H9 (cell line): Measurements from ENCODE around the gene RITA1. TPM values are rescaled to one million over a fixed set of nuclear protein-coding genes. Genes with fewer than 3 reads are reported as not detected.
"Not testable (repeated sequence)": the region's sequence is repeated elsewhere in the genome, so short reads cannot be mapped to it uniquely, and the experiment has no call there.

Source experiments
- DNase-seq: peaks from one replicate; pipeline ENCODE4 v3.0.0-alpha.2; 2017
- H2AFZ ChIP-seq: one replicate; pipeline ENCODE4 v1.6.1; 2013; ENCODE audit warnings: mild to moderate bottlenecking, low read length, control low read depth, moderate library complexity
- H2AK5ac ChIP-seq: 2 replicates; pipeline ENCODE4 v1.6.1; 2013; ENCODE audit warnings: low read length, control low read depth, mixed read lengths; ENCODE audit not compliant: insufficient read length
- H2BK120ac ChIP-seq: one replicate; pipeline ENCODE4 v1.6.1; 2013; ENCODE audit warnings: low read depth, mild to moderate bottlenecking, low read length, control low read depth, inconsistent platforms; ENCODE audit not compliant: poor library complexity, severe bottlenecking
- H2BK12ac ChIP-seq: 2 replicates; pipeline ENCODE4 v1.6.1; 2013; ENCODE audit warnings: low read length, control low read depth, mixed read lengths, low read depth; ENCODE audit not compliant: insufficient read length
- H2BK15ac ChIP-seq: 2 replicates; pipeline ENCODE4 v1.6.1; 2013; ENCODE audit warnings: low read depth, low read length, control low read depth
- H2BK20ac ChIP-seq: one replicate; pipeline ENCODE4 v1.6.1; 2013; ENCODE audit warnings: low read depth, mild to moderate bottlenecking, low read length, control low read depth, inconsistent platforms; ENCODE audit not compliant: poor library complexity, severe bottlenecking
- H2BK5ac ChIP-seq: 2 replicates; pipeline ENCODE4 v1.6.1; 2013; ENCODE audit warnings: low read length, control low read depth, mixed read lengths; ENCODE audit not compliant: insufficient read length
- H3K14ac ChIP-seq: 2 replicates; pipeline ENCODE4 v1.6.1; 2013; ENCODE audit warnings: low read length, control low read depth; ENCODE audit not compliant: insufficient read depth
- H3K18ac ChIP-seq: 2 replicates; pipeline ENCODE4 v1.6.1; 2013; ENCODE audit warnings: low read depth, mild to moderate bottlenecking, mixed read lengths, low read length, control low read depth; ENCODE audit not compliant: insufficient read length
- H3K23ac ChIP-seq: 2 replicates; pipeline ENCODE4 v1.6.1; 2013; ENCODE audit warnings: low read length, control low read depth, mixed read lengths, low read depth; ENCODE audit not compliant: insufficient read length
- H3K23me2 ChIP-seq: 2 replicates; pipeline ENCODE4 v1.6.1; 2013; ENCODE audit warnings: low read depth, mild to moderate bottlenecking, mixed read lengths, low read length, control low read depth; ENCODE audit not compliant: insufficient read length, poor library complexity, severe bottlenecking
- H3K27ac ChIP-seq: 2 replicates; pipeline ENCODE4 v1.5.1; 2013; ENCODE audit warnings: low read length, control low read depth, mixed read lengths, low read depth; ENCODE audit not compliant: insufficient read length
- H3K27me3 ChIP-seq: 2 replicates; pipeline ENCODE4 v1.6.1; 2013; ENCODE audit warnings: low read length, control low read depth, inconsistent platforms; ENCODE audit not compliant: insufficient read depth
- H3K4ac ChIP-seq: 2 replicates; pipeline ENCODE4 v1.6.1; 2013; ENCODE audit warnings: low read depth, mild to moderate bottlenecking, control low read depth, inconsistent platforms, low read length, moderate library complexity
- H3K4me1 ChIP-seq: 2 replicates; pipeline ENCODE4 v1.6.1; 2013; ENCODE audit warnings: low read length, control low read depth, inconsistent platforms; ENCODE audit not compliant: insufficient read depth
- H3K4me2 ChIP-seq: 2 replicates; pipeline ENCODE4 v1.6.1; 2013; ENCODE audit warnings: low read length, control low read depth, mixed read lengths; ENCODE audit not compliant: insufficient read length, insufficient read depth
- H3K56ac ChIP-seq: 2 replicates; pipeline ENCODE4 v1.6.1; 2013; ENCODE audit warnings: low read depth, mild to moderate bottlenecking, mixed read lengths, low read length, control low read depth; ENCODE audit not compliant: insufficient read length
- H3K79me1 ChIP-seq: 2 replicates; pipeline ENCODE4 v1.6.1; 2013; ENCODE audit warnings: low read depth, mild to moderate bottlenecking, moderate library complexity, low read length, control low read depth, inconsistent platforms; ENCODE audit not compliant: insufficient read depth, poor library complexity, severe bottlenecking
- H3K79me2 ChIP-seq: 2 replicates; pipeline ENCODE4 v1.6.1; 2013; ENCODE audit warnings: low read length, control low read depth, inconsistent platforms; ENCODE audit not compliant: insufficient read depth
- H3K9ac ChIP-seq: 2 replicates; pipeline ENCODE4 v1.6.1; 2013; ENCODE audit warnings: low read length, control low read depth, mixed read lengths; ENCODE audit not compliant: insufficient read length; ENCODE audit errors: extremely low read depth
- H3K9me3 ChIP-seq: one replicate; pipeline ENCODE4 v1.6.1; 2013; ENCODE audit warnings: low read depth, low read length, inconsistent platforms; ENCODE audit not compliant: control insufficient read depth
- H3T11ph ChIP-seq: one replicate; pipeline ENCODE4 v1.6.1; 2013; ENCODE audit warnings: mild to moderate bottlenecking, low read length, control low read depth, inconsistent platforms
- H4K20me1 ChIP-seq: one replicate; pipeline ENCODE4 v1.6.1; 2013; ENCODE audit not compliant: control insufficient read depth, insufficient read length, insufficient read depth
- H4K5ac ChIP-seq: 2 replicates; pipeline ENCODE4 v1.6.1; 2013; ENCODE audit warnings: low read depth, mild to moderate bottlenecking, mixed read lengths, low read length, control low read depth; ENCODE audit not compliant: insufficient read length
- H4K8ac ChIP-seq: replicated peaks from 2 replicates; pipeline ENCODE4 v1.6.1; 2013; ENCODE audit warnings: low read length, control low read depth, mixed read lengths, low read depth; ENCODE audit not compliant: insufficient read length
- H4K91ac ChIP-seq: 2 replicates; pipeline ENCODE4 v1.6.1; 2013; ENCODE audit warnings: low read depth, mild to moderate bottlenecking, moderate library complexity, mixed read lengths, low read length, control low read depth; ENCODE audit not compliant: insufficient read length
- H3K27ac Mint-ChIP-seq, 3 experiments: 2 replicates in 2 of 3; 3 replicates in 1 of 3; pipeline ENCODE4 v1.8.0; 2020 to 2021; ENCODE audit warnings: mixed read lengths in 3 of 3, mild to moderate bottlenecking in 1 of 3, moderate library complexity in 1 of 3
- H3K27me3 Mint-ChIP-seq: 2 replicates; pipeline ENCODE4 v1.8.0; 2021; ENCODE audit warnings: low read depth, mild to moderate bottlenecking, moderate library complexity, mixed read lengths
- H3K36me3 Mint-ChIP-seq, 3 experiments: 2 replicates in 2 of 3; 3 replicates in 1 of 3; pipeline ENCODE4 v1.8.0; 2020 to 2021; ENCODE audit warnings: low read depth in 3 of 3, mixed read lengths in 3 of 3; ENCODE audit not compliant: insufficient read depth in 1 of 3
- H3K4me1 Mint-ChIP-seq, 2 experiments: 2 replicates each; pipeline ENCODE4 v1.8.0; 2020; ENCODE audit warnings: mixed read lengths in 2 of 2
- H3K4me3 Mint-ChIP-seq, 2 experiments: 2 replicates in 1 of 2; 3 replicates in 1 of 2; pipeline ENCODE4 v1.8.0; 2020 to 2021; ENCODE audit warnings: mild to moderate bottlenecking in 2 of 2, mixed read lengths in 2 of 2, moderate library complexity in 1 of 2
- H3K9me3 Mint-ChIP-seq, 2 experiments: 2 replicates in 1 of 2; 3 replicates in 1 of 2; pipeline ENCODE4 v1.8.0; 2020; ENCODE audit warnings: mild to moderate bottlenecking in 2 of 2, mixed read lengths in 2 of 2, moderate library complexity in 1 of 2
- WGBS: extraction: QIAGEN DNeasy Blood & Tissue Kit; methylation state at CpG from one replicate; pipeline ENCODE4 v1.1.7; 2013; ENCODE audit warnings: missing lambda C conversion rate, low lambda C conversion rate, mixed read lengths; ENCODE audit not compliant: insufficient read length; ENCODE audit errors: extremely low coverage; 5-methylcytosine and 5-hydroxymethylcytosine counted together
- total RNA-seq: library from RNA; stranded (reverse); gene quantifications from 2 replicates; pipeline ENCODE4 v1.2.1, GENCODE V29; 2021
- TF ChIP-seq, protein P1 (sequence below): fragments of 200-600 bp; sonication (generic); conservative IDR thresholded peaks from 3 replicates; pipeline ENCODE4 v1.8.0; 2021; ENCODE audit warnings: antibody characterized with exemption, mild to moderate bottlenecking

RITA1 gene
- total RNA-seq, 1 experiment from 2014 or later: 26.1 TPM

DNA sequence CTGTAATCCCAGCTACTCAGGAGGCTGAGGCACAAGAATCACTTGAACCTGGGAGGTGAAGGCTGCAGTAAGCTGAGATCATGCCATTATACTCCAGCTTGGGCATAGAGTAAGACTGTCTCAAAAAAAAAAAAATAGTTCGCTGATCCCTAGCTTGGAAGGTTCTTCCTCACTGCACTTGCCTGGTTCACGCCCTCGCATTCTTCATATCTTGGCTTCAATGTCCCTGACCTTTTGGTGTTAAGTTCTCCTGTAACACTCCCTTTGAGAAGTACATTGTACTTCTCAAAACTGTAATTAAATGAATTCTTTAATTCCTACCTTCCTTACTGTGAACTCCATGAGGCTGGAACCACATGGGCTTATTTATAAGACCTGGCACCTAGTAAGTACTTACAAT lies 19.3 kb downstream of the RITA1 start:
- Histone ChIP-seq H3K9ac (no peak overlapping the region), H3K23ac (no peak overlapping the region), H3K4me1 (peaks cover 3% of the 10 kb centered on the region; the same call in 1 of the 2 replicates), H2AK5ac (no peak overlapping the region), H3K56ac (no peak overlapping the region), H4K5ac (no peak overlapping the region), H3K14ac (no peak overlapping the region), H2BK12ac (no peak overlapping the region), H2BK5ac (no peak overlapping the region), H3T11ph (no peak overlapping the region), H3K18ac (no peak overlapping the region), H3K4me2 (no peak overlapping the region), H3K9me3 (no peaks in the 10 kb centered on the region), H3K4ac (no peak overlapping the region), H3K27me3 (no peaks in the 10 kb centered on the region), H3K79me2 (no peaks in the 10 kb centered on the region), H2AFZ (no peak overlapping the region), H2BK120ac (no peak overlapping the region), H3K23me2 (no peaks in the 10 kb centered on the region), H3K27ac (no peak overlapping the region), H4K91ac (no peak overlapping the region), H2BK15ac (no peak overlapping the region), H3K79me1 (no peaks in the 10 kb centered on the region), H2BK20ac (no peak overlapping the region), H4K20me1 (no peaks in the 10 kb centered on the region), H4K8ac (no peak overlapping the region)
- Mint-ChIP-seq H3K27ac (no peak overlapping the region), H3K9me3 (peaks cover 0 to 6% of the 10 kb centered on the region in 2 experiments; a peak in 1 of 5 replicates), H3K4me3 (no peak overlapping the region), H3K4me1 (peaks cover 12 to 14% of the 10 kb centered on the region in 2 experiments), H3K36me3 (peaks cover 2 to 13% (median 6%) of the 10 kb centered on the region in 3 experiments; a peak in 6 of 7 replicates), H3K27me3 (no peaks in the 10 kb centered on the region; the same call in 1 of the 2 replicates)
- TF ChIP-seq, protein P1, sequence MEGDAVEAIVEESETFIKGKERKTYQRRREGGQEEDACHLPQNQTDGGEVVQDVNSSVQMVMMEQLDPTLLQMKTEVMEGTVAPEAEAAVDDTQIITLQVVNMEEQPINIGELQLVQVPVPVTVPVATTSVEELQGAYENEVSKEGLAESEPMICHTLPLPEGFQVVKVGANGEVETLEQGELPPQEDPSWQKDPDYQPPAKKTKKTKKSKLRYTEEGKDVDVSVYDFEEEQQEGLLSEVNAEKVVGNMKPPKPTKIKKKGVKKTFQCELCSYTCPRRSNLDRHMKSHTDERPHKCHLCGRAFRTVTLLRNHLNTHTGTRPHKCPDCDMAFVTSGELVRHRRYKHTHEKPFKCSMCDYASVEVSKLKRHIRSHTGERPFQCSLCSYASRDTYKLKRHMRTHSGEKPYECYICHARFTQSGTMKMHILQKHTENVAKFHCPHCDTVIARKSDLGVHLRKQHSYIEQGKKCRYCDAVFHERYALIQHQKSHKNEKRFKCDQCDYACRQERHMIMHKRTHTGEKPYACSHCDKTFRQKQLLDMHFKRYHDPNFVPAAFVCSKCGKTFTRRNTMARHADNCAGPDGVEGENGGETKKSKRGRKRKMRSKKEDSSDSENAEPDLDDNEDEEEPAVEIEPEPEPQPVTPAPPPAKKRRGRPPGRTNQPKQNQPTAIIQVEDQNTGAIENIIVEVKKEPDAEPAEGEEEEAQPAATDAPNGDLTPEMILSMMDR: no peak
- WGBS: no CpG with 5 or more reads among the region's 3 CpGs
- DNase-seq: no peak

DNA sequence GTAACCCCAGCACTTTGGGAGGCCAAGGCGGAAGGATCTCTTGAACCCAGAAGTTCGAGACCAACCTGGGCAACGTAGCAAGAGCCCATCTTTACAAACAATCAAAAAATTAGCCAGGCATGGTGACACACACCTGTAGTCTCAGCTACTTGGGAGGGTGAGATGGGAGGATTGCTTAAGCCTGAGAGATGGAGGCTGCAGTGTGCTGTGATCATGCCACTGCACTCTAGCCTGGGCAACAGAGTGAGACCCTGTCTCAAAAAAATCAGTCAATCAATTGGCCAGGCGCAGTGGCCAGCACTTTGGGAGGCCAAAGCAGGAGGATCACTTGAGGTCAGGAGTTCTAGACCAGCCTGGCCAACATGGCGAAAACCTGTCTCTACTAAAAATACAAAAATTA lies 21.3 kb downstream of the RITA1 start:
- not testable (repeated sequence) for H2BK20ac ChIP-seq, H3K79me2 ChIP-seq, H3K27ac ChIP-seq, H2BK5ac ChIP-seq, H2BK120ac ChIP-seq, H3K9ac ChIP-seq, H3K23ac ChIP-seq, H4K8ac ChIP-seq, H3K79me1 ChIP-seq, H3K9me3 ChIP-seq, H3K27me3 ChIP-seq, H2AFZ ChIP-seq, H3K23me2 ChIP-seq, H3K27me3 Mint-ChIP-seq, H2AK5ac ChIP-seq, H3T11ph ChIP-seq, H3K18ac ChIP-seq, H3K56ac ChIP-seq, H3K4me1 ChIP-seq, H3K4ac ChIP-seq, H4K20me1 ChIP-seq, H4K5ac ChIP-seq, DNase-seq, H4K91ac ChIP-seq, H3K14ac ChIP-seq, H3K9me3 Mint-ChIP-seq, H3K4me2 ChIP-seq, H2BK15ac ChIP-seq, H3K4me3 Mint-ChIP-seq, H2BK12ac ChIP-seq
- peaks cover 2 to 13% (median 6%) of the 10 kb centered on the region in 3 experiments; a peak in 6 of 7 replicates for H3K36me3 Mint-ChIP-seq
- peak overlapping the region in 1 of 3 experiments; percentile 1; a peak in 1 of 7 replicates for H3K27ac Mint-ChIP-seq
- no CpG with 5 or more reads among the region's 5 CpGs for WGBS
- peaks cover 12 to 14% of the 10 kb centered on the region in 2 experiments for H3K4me1 Mint-ChIP-seq
